Adrenal gland (tissue), 12 donors: ENCODE measurements around the gene LRP1B. TPM values are rescaled to one million over a fixed set of nuclear protein-coding genes. Genes with fewer than 3 reads are reported as not detected.

Experiments
- DNase-seq, 7 donors: peaks; one replicate each; pipeline ENCODE4 v3.0.0-alpha.2; 2019 to 2020
- H3K27ac ChIP-seq, 5 donors: fragments of 200-600 bp; sonication (generic) in 4 of 5; 1 replicate in 3 of 5; 2 replicates in 2 of 5; pipeline versions ENCODE4 v1.5.1 to v1.8.0; 2016 to 2020; ENCODE audit warnings: mild to moderate bottlenecking in 1 of 5
- H3K27me3 ChIP-seq: fragments of 200-600 bp; 2 replicates; pipeline ENCODE4 v1.8.0; 2021
- H3K36me3 ChIP-seq, 2 donors: fragments of 200-600 bp; replicated peaks in 1 of 2; 1 replicate in 1 of 2; 2 replicates in 1 of 2; pipeline versions ENCODE4 v1.5.1 to v1.8.0; 2018 to 2022
- H3K4me1 ChIP-seq, 2 donors: fragments of 200-600 bp; replicated peaks in 1 of 2; 1 replicate in 1 of 2; 2 replicates in 1 of 2; pipeline versions ENCODE4 v1.5.1 to v1.8.0; 2018 to 2021
- H3K4me3 ChIP-seq, 4 donors: fragments of 200-600 bp; sonication (generic) in 3 of 4; one replicate each; pipeline ENCODE4 v1.5.1; 2016 to 2018
- H3K9me3 ChIP-seq, 3 donors: fragments of 200-600 bp; sonication (generic) in 1 of 3; replicated peaks in 1 of 3; 1 replicate in 2 of 3; 2 replicates in 1 of 3; pipeline versions ENCODE4 v1.5.1 to v1.8.0; 2016 to 2021
- CTCF ChIP-seq, 6 experiments: fragments of 450-650 bp in 4 of 6; fragments of 200-600 bp in 2 of 6; sonication (generic) in 1 of 6; IDR thresholded peaks; 1 replicate in 5 of 6; 2 replicates in 1 of 6; pipeline versions ENCODE4 v1.5.1 to v1.8.0; 2016 to 2021; ENCODE audit warnings: antibody characterized with exemption in 6 of 6, mild to moderate bottlenecking in 2 of 6, moderate library complexity in 1 of 6
- POLR2A ChIP-seq, 2 donors: fragments of 450-650 bp; IDR thresholded peaks; one replicate each; pipeline ENCODE4 v1.6.1; 2017; ENCODE audit warnings: antibody characterized with exemption in 2 of 2, mild to moderate bottlenecking in 2 of 2, moderate library complexity in 1 of 2
- WGBS, 4 donors: extraction: QIAGEN DNeasy Blood & Tissue Kit in 2 of 4; methylation state at CpG; one replicate each; pipeline versions ENCODE4 v1.1.5 to v1.1.7; 2013 to 2017; 5-methylcytosine and 5-hydroxymethylcytosine counted together
- intact Hi-C, 2 donors: fragments of 100-400 bp; cut with DNase I; formaldehyde crosslinking; loops; one replicate each; pipeline versions ENCODE4 v1.14.1 to v1.15.0; 2022 to 2023
- polyA plus RNA-seq, 3 donors: library from polyadenylated mRNA; stranded (reverse); fragments of 200-250 nt in 2 of 3; fragments of 350-450 nt in 1 of 3; fragmentation: Illumina TruSeq in 1 of 3; extraction: RNeasy Lipid Tissue Mini Kit (QIAGEN cat#74804) in 1 of 3; gene quantifications; one replicate each; pipeline ENCODE4 v1.2.3, GENCODE V29; 2013 to 2014
- total RNA-seq, 9 donors: library from RNA; depleted of rRNA in 4 of 9; stranded (reverse); fragments of >200 nt in 4 of 9; fragments of 120-200 nt in 1 of 9; fragmentation: NEBNext Ultra II Directional in 1 of 9; extraction: Animal tissue kit (Norgen Biotek cat#: 25700) in 1 of 9; gene quantifications; one replicate each; pipeline versions ENCODE4 v1.1.0 to v1.2.4, GENCODE V29; 2013 to 2023
- donor health status: healthy with polysubstance abuse.
- donor health status: Bipolar disorder and iron deficiency.
- donor health status: DM: yes; HTN: yes; CAD: no.
- donor health status: DM: no; HTN: no; CAD: no.
- donor health status: DM: no; HTN: no; CAD: no.
- donor health status: DM: yes; HTN: yes; CAD: no.

LRP1B gene
- total and polyA plus RNA-seq, 12 donors, result 0.84 to 5.4 (median 2.1) TPM

- 68 to 71% (median 70%) methylated on average over 3 of the region's 3 CpGs for WGBS, 4 donors
Observed at GRCh38 chr2:140234116-140234515, 1896.7 kb downstream of the LRP1B start.

DNA sequence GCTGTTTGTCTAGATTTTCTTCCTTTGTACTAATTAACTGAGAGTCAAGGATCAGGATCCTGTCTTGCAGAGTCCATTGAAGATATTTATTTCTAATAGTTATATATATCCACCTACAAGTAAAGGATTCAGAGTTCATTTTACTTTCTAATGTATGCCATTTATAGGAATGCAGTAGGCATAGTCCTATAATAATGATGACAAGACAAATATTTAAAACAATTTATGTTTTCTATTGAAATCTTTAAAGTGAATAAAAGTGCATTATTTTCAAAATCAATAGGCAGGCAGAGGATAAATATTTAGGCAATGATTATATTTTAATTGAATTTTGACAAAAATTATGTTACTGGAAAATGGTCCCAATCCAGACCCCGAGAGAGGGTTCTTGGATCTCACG lies 1919.9 kb downstream of the LRP1B start:
- Histone ChIP-seq H3K9me3 (no peaks in the 10 kb centered on the region), H3K4me3 (no peak overlapping the region), H3K27ac (no peak overlapping the region), H3K36me3 (no peaks in the 10 kb centered on the region), H3K27me3 (no peaks in the 10 kb centered on the region), H3K4me1 (no peaks in the 10 kb centered on the region)
- TF ChIP-seq POLR2A (IDR thresholded peaks at IDR 0.05) (no peak), CTCF (IDR thresholded peaks at IDR 0.05) (no peak)
- intact Hi-C loops, result no loop called here
- WGBS, 4 donors, result 64 to 94% (median 87%) methylated on average over 2 of the region's 2 CpGs
- DNase-seq, result no peak

More at GRCh38 chr2:140234116-140234515, 1896.7 kb downstream of the LRP1B start:
- TF ChIP-seq POLR2A (IDR thresholded peaks at IDR 0.05) (no peak), CTCF (IDR thresholded peaks at IDR 0.05) (no peak)
- no peak overlapping the region for H3K27ac ChIP-seq
- H3K36me3 ChIP-seq, result no peaks in the 10 kb centered on the region
- H3K4me1 ChIP-seq, result no peaks in the 10 kb centered on the region
- H3K27me3 ChIP-seq, result no peaks in the 10 kb centered on the region
- H3K9me3 ChIP-seq, result no peaks in the 10 kb centered on the region
- DNase-seq, result no peak
- intact Hi-C loops, result no loop called here
- H3K4me3 ChIP-seq, result no peak overlapping the region

GRCh38 chr2:140205093-140205492 lies 1925.7 kb downstream of the LRP1B start:
- H3K9me3 ChIP-seq, result no peaks in the 10 kb centered on the region
- H3K36me3 ChIP-seq, result no peaks in the 10 kb centered on the region
- no peaks in the 10 kb centered on the region for H3K4me1 ChIP-seq
- WGBS, 4 donors, result 36 to 52% (median 40%) methylated on average over 2 of the region's 2 CpGs
- no peak for DNase-seq
- no peaks in the 10 kb centered on the region for H3K27me3 ChIP-seq
- intact Hi-C loops, result no loop called here
- TF ChIP-seq CTCF (IDR thresholded peaks at IDR 0.05) (no peak), POLR2A (IDR thresholded peaks at IDR 0.05) (no peak)
- H3K4me3 ChIP-seq, result no peak overlapping the region
- no peak overlapping the region for H3K27ac ChIP-seq

DNA sequence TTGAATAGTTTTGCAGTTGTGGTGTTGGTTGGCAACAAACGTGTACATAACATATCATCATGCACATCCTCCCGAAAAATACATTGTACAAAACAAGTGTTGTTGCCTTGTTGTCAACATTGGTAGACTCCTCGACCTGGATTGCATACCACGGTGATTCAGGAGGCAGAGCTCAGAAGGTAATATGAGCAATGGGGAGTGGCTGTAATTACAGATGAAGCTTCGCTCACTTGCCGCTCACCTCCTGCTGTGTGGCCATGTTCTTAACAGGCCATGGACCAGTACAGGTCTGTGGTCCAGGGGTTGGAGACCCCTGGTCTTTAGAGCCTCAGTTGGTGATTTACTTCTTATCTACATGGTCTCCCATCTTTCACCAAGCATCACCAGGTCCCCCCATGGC lies 1927.5 kb downstream of the LRP1B start:
- TF ChIP-seq CTCF (IDR thresholded peaks at IDR 0.05) (no peak), POLR2A (IDR thresholded peaks at IDR 0.05) (no peak)
- no peak overlapping the region for H3K4me3 ChIP-seq
- H3K27me3 ChIP-seq, result no peaks in the 10 kb centered on the region
- no peak overlapping the region for H3K27ac ChIP-seq
- no peaks in the 10 kb centered on the region for H3K36me3 ChIP-seq
- H3K4me1 ChIP-seq, result no peaks in the 10 kb centered on the region
- DNase-seq, result no peak
- intact Hi-C loops, result no loop called here
- no peaks in the 10 kb centered on the region for H3K9me3 ChIP-seq
- 88 to 91% (median 89%) methylated on average over 4 to 6 of the region's 6 CpGs for WGBS, 4 donors
